CD4-positive, alpha-beta T cell (primary cell): ENCODE measurements around the gene ITPRIPL1. TPM values are rescaled to one million over a fixed set of nuclear protein-coding genes. Genes with fewer than 3 reads are reported as not detected.

Experiments used
- ATAC-seq: fragments of 200-7000 bp; cut with Tn5 transposase; one replicate; pipeline ENCODE4 v1.10.0; 2022; ENCODE audit warnings: mild to moderate bottlenecking; ENCODE audit not compliant: poor library complexity
- CTCF ChIA-PET: fragments of 350-600 bp; sonication (Branson Sonifier 250); formaldehyde crosslinking; loops from one replicate; lab custom pipeline; 2021; ENCODE audit warnings: antibody characterized with exemption, inconsistent platforms; lab: Charles Lee
- POLR2A ChIA-PET: fragments of 350-600 bp; sonication (Branson Sonifier 250); formaldehyde crosslinking; loops from one replicate; lab custom pipeline; 2021; ENCODE audit warnings: antibody characterized with exemption, inconsistent platforms; lab: Charles Lee
- DNase-seq, 14 experiments: peaks; one replicate each; pipeline ENCODE4 v3.0.0-alpha.2; 2013 to 2020; ENCODE audit warnings: mixed read lengths in 2 of 14
- H3K27ac ChIP-seq, 2 donors: one replicate each; pipeline versions ENCODE4 v1.5.1 to v1.7.0; 2013; ENCODE audit warnings: low read length in 2 of 2, low read depth in 1 of 2, mild to moderate bottlenecking in 1 of 2
- H3K27me3 ChIP-seq, 2 experiments: 1 replicate in 1 of 2; 2 replicates in 1 of 2; pipeline versions ENCODE4 v1.6.1 to v1.7.0; 2013; ENCODE audit warnings: low read length in 2 of 2, control low read depth in 1 of 2, mild to moderate bottlenecking in 1 of 2, moderate library complexity in 1 of 2; ENCODE audit not compliant: insufficient read depth in 2 of 2, control insufficient read depth in 1 of 2
- H3K36me3 ChIP-seq: one replicate; pipeline ENCODE4 v1.6.1; 2013; ENCODE audit warnings: low read length, control low read depth; ENCODE audit not compliant: insufficient read depth
- H3K4me1 ChIP-seq: one replicate; pipeline ENCODE4 v1.6.1; 2013; ENCODE audit warnings: low read length, control low read depth; ENCODE audit not compliant: insufficient read depth
- H3K4me3 ChIP-seq: one replicate; pipeline ENCODE4 v1.5.1; 2013; ENCODE audit warnings: mild to moderate bottlenecking, low read length, moderate library complexity
- H3K9me3 ChIP-seq, 2 experiments: 1 replicate in 1 of 2; 2 replicates in 1 of 2; pipeline versions ENCODE4 v1.6.1 to v1.7.0; 2013; ENCODE audit warnings: low read length in 2 of 2, mild to moderate bottlenecking in 2 of 2, control low read depth in 1 of 2, moderate library complexity in 1 of 2; ENCODE audit not compliant: control insufficient read depth in 1 of 2, insufficient read depth in 1 of 2
- H3K27ac Mint-ChIP-seq: one replicate; pipeline ENCODE4 v1.8.0; 2020; ENCODE audit warnings: mixed read lengths
- H3K27me3 Mint-ChIP-seq: one replicate; pipeline ENCODE4 v1.8.0; 2021; ENCODE audit warnings: mixed read lengths
- H3K36me3 Mint-ChIP-seq: one replicate; pipeline ENCODE4 v1.8.0; 2021; ENCODE audit warnings: low read depth, mixed read lengths
- H3K4me1 Mint-ChIP-seq: one replicate; pipeline ENCODE4 v1.8.0; 2021; ENCODE audit warnings: low read depth, mixed read lengths
- H3K4me3 Mint-ChIP-seq: one replicate; pipeline ENCODE4 v1.8.0; 2020; ENCODE audit warnings: mild to moderate bottlenecking, mixed read lengths
- H3K9me3 Mint-ChIP-seq: one replicate; pipeline ENCODE4 v1.8.0; 2020; ENCODE audit warnings: mixed read lengths
- intact Hi-C, 2 experiments: fragments of 100-400 bp; cut with DNase I in 1 of 2; cut with micrococcal nuclease in 1 of 2; formaldehyde crosslinking; loops; one replicate each; pipeline versions ENCODE4 v1.15.1 to v1.9.0; 2023 to 2025; cut with DNase I, micrococcal nuclease
- total RNA-seq, 174 experiments: library from RNA in 2 of 174; stranded (reverse) in 2 of 174; gene quantifications; one replicate each; pipeline ENCODE4 v1.2.3 and lab custom pipeline; 2021 to 2026
- TF ChIP-seq, protein P1 (sequence below): fragments of 200-600 bp; IDR thresholded peaks from one replicate; pipeline ENCODE4 v1.8.0; 2022; ENCODE audit warnings: antibody characterized with exemption, mild to moderate bottlenecking

Gene ITPRIPL1
- total RNA-seq, 2 experiments from 2014 or later: 5.1 to 5.7 TPM

DNA sequence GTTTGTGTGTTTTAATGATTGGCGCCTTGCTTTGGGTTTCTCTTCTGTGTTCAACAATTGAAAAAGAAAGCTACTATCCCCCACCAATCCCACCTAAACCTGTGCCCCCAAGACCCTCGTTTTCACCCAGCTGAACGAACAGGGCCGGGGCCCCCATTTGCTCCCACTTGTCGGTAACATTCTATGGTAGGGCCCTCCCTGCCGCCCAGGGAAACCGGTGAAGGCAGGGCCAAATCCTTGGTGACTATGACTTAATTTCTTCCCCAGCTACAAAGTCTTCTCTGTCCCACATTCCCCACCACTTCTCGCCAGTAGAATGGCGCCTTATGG, 19.2 kb upstream of the ITPRIPL1 start:
- H3K27ac ChIP-seq: peak overlapping the region; percentile 97
- H3K9me3 Mint-ChIP-seq: no peaks in the 10 kb centered on the region
- H3K9me3 ChIP-seq: no peaks in the 10 kb centered on the region
- H3K27me3 Mint-ChIP-seq: no peaks in the 10 kb centered on the region
- ATAC-seq (no peak), DNase-seq (peak in 2 of 14 experiments; percentile 7 to 8)
- peak overlapping the region; percentile 97 for H3K27ac Mint-ChIP-seq
- H3K27me3 ChIP-seq: no peaks in the 10 kb centered on the region
- peaks cover 46% of the 10 kb centered on the region for H3K4me1 ChIP-seq
- ChIA-PET CTCF (interaction anchor here (1.4 to 1.9 kb wide), 3 partner anchors 16 to 101 kb away, joined by 6 to 9 read pairs (median 8); no protein-coding TSS in a partner anchor), POLR2A (interaction anchor here (0.8 to 4.2 kb wide), 12 partner anchors 11 to 232 kb away, joined by 3 to 59 read pairs (median 8); partner anchors contain the start of genes ITPRIPL1, NCAPH and STARD7)
- peak overlapping the region; percentile 100 for H3K4me3 ChIP-seq
- H3K36me3 Mint-ChIP-seq: peaks cover 54% of the 10 kb centered on the region
- H3K36me3 ChIP-seq: peaks cover 39% of the 10 kb centered on the region
- H3K4me3 Mint-ChIP-seq: peak overlapping the region; percentile 94
- TF ChIP-seq, protein P1, sequence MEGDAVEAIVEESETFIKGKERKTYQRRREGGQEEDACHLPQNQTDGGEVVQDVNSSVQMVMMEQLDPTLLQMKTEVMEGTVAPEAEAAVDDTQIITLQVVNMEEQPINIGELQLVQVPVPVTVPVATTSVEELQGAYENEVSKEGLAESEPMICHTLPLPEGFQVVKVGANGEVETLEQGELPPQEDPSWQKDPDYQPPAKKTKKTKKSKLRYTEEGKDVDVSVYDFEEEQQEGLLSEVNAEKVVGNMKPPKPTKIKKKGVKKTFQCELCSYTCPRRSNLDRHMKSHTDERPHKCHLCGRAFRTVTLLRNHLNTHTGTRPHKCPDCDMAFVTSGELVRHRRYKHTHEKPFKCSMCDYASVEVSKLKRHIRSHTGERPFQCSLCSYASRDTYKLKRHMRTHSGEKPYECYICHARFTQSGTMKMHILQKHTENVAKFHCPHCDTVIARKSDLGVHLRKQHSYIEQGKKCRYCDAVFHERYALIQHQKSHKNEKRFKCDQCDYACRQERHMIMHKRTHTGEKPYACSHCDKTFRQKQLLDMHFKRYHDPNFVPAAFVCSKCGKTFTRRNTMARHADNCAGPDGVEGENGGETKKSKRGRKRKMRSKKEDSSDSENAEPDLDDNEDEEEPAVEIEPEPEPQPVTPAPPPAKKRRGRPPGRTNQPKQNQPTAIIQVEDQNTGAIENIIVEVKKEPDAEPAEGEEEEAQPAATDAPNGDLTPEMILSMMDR: no peak
- intact Hi-C loops: loop anchor here (1.0 to 5.0 kb wide), 10 partner anchors 15 to 233 kb away; partner anchors contain the start of genes CIAO1 (in 2 of the 2) and ARID5A (in 1 of the 2)
- peaks cover 55% of the 10 kb centered on the region for H3K4me1 Mint-ChIP-seq

DNA sequence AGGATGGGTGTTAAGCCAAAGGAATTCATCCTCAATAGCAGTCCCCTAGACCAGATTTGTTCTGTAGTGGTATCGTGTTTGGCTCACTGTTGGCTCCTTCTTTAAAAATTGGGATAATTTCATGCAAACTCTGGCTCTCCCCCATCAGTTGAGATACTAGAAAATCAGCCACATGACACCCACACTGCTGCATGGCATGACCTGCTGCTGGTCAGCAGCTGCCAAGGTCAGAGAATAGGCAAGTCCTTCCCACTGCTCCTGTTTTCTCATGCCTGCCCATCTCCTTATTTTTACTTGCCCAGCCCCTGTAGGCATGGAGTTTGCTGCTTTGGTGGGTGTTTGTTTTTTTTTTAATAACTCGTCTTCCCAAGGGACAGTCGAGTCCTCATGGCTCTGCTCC, 18.7 kb upstream of the ITPRIPL1 start:
- Mint-ChIP-seq H3K4me3 (peak overlapping the region; percentile 94), H3K4me1 (peaks cover 51% of the 10 kb centered on the region), H3K9me3 (no peaks in the 10 kb centered on the region), H3K27me3 (no peaks in the 10 kb centered on the region), H3K27ac (peak overlapping the region; percentile 97), H3K36me3 (peaks cover 49% of the 10 kb centered on the region)
- no peaks in the 10 kb centered on the region for H3K27me3 ChIP-seq
- peaks cover 35% of the 10 kb centered on the region for H3K36me3 ChIP-seq
- no peaks in the 10 kb centered on the region for H3K9me3 ChIP-seq
- peak overlapping the region; percentile 100 for H3K4me3 ChIP-seq
- TF ChIP-seq, protein P1: no peak
- H3K4me1 ChIP-seq: peaks cover 44% of the 10 kb centered on the region
- ATAC-seq (no peak), DNase-seq (no peak)
- intact Hi-C loops: loop anchor here in 1 of 2 experiments (2.0 to 5.0 kb wide), 3 partner anchors 26 to 231 kb away; partner anchors contain the start of gene ARID5A
- ChIA-PET CTCF (no interaction called here), POLR2A (interaction anchor here (0.8 to 4.2 kb wide), 10 partner anchors 12 to 231 kb away, joined by 3 to 59 read pairs (median 10); partner anchors contain the start of genes ITPRIPL1, NCAPH and STARD7)
- peak overlapping the region; percentile 97 for H3K27ac ChIP-seq

DNA sequence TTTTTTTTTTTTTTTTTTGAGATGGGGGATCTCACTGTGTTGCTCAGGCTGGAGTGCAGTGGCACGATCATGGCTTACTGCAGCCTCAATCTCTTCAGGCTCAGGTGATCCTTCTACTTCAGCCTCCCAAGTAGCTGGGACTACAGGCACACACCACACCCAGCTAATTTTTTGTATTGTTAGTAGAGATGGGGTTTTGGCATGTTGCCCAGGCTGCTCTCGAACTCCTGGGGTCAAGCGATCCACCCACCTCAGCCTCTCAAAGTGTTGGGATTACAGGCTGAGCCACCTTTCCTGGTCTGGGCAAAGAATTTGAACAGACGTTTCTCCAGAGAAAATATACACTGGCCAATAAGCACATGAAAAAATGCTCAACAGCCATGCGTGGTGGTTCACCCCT, 16.9 kb upstream of the ITPRIPL1 start:
- TF ChIP-seq, protein P1: no peak
- CTCF ChIA-PET: interaction anchor here (0.9 kb wide), 1 partner anchor 37 kb away, joined by 3 read pairs; no protein-coding TSS in a partner anchor
- Histone ChIP-seq H3K36me3 (peaks cover 16% of the 10 kb centered on the region), H3K9me3 (no peaks in the 10 kb centered on the region), H3K4me1 (peaks cover 25% of the 10 kb centered on the region), H3K27ac (no peak overlapping the region), H3K4me3 (no peak overlapping the region), H3K27me3 (no peaks in the 10 kb centered on the region)
- Mint-ChIP-seq H3K27me3 (no peaks in the 10 kb centered on the region), H3K9me3 (no peaks in the 10 kb centered on the region), H3K36me3 (peaks cover 31% of the 10 kb centered on the region), H3K4me3 (no peak overlapping the region), H3K4me1 (peaks cover 32% of the 10 kb centered on the region), H3K27ac (no peak overlapping the region)
- no peak for DNase-seq
- ATAC-seq: no peak
- intact Hi-C loops: loop anchor here in 1 of 2 experiments (5.0 kb wide), 2 partner anchors 99 to 229 kb away; partner anchors contain the start of gene ARID5A
- POLR2A ChIA-PET: no interaction called here
